ENCODE data around the gene ALOX15. TPM values are rescaled to one million over a fixed set of nuclear protein-coding genes. Genes with fewer than 3 reads are reported as not detected.
"Not testable (repeated sequence)": the region's sequence is repeated elsewhere in the genome, so short reads cannot be mapped to it uniquely, and the experiment has no call there.

Gene ALOX15
- 0.27 TPM for total RNA-seq

GRCh38 chr17:4641297-4642195 lies at the start of gene ALOX15:
ALOX15 (minus strand) TSS chr17:4641678; CDS start chr17:4641651, 27 bp downstream.
- no peak for DNase-seq (ENCODE audit: low read depth in 2 of 3, low spot score in 2 of 3)

- no peak for DNase-seq (ENCODE audit: low read depth in 2 of 3, low spot score in 2 of 3)
Measured at GRCh38 chr17:4690745-4691144, 49.3 kb upstream of the ALOX15 start.

GRCh38 chr17:4689872-4690271 lies 48.4 kb upstream of the ALOX15 start:
- DNase-seq (ENCODE audit: low read depth in 2 of 3, low spot score in 2 of 3): not testable (repeated sequence)

- not testable (repeated sequence) for DNase-seq (ENCODE audit: low read depth in 2 of 3, low spot score in 2 of 3)
Measured at GRCh38 chr17:4683739-4684138, 42.3 kb upstream of the ALOX15 start.

GRCh38 chr17:4679658-4680057 lies 38.2 kb upstream of the ALOX15 start:
- DNase-seq (ENCODE audit: low read depth in 2 of 3, low spot score in 2 of 3): no peak

GRCh38 chr17:4678448-4679026 lies 37.1 kb upstream of the ALOX15 start:
- DNase-seq (ENCODE audit: low read depth in 2 of 3, low spot score in 2 of 3): peak in 2 of 3 donors; percentile 40 to 41

GRCh38 chr17:4676791-4677190 lies 35.3 kb upstream of the ALOX15 start:
- DNase-seq (ENCODE audit: low read depth in 2 of 3, low spot score in 2 of 3): no peak

- no peak for DNase-seq (ENCODE audit: low read depth in 2 of 3, low spot score in 2 of 3)
Measured at GRCh38 chr17:4675791-4676190, 34.3 kb upstream of the ALOX15 start.

GRCh38 chr17:4674685-4674998 lies 33.2 kb upstream of the ALOX15 start:
- no peak for DNase-seq (ENCODE audit: low read depth in 2 of 3, low spot score in 2 of 3)

GRCh38 chr17:4673986-4674684 lies 32.7 kb upstream of the ALOX15 start:
- no peak for DNase-seq (ENCODE audit: low read depth in 2 of 3, low spot score in 2 of 3)

- no peak for DNase-seq (ENCODE audit: low read depth in 2 of 3, low spot score in 2 of 3)
Measured at GRCh38 chr17:4673169-4673568, 31.7 kb upstream of the ALOX15 start.

- no peak for DNase-seq (ENCODE audit: low read depth in 2 of 3, low spot score in 2 of 3)
Measured at GRCh38 chr17:4672751-4673150, 31.3 kb upstream of the ALOX15 start.

GRCh38 chr17:4672055-4672630 lies 30.7 kb upstream of the ALOX15 start:
- DNase-seq (ENCODE audit: low read depth in 2 of 3, low spot score in 2 of 3): no peak

- DNase-seq (ENCODE audit: low read depth in 2 of 3, low spot score in 2 of 3): no peak
Measured at GRCh38 chr17:4667166-4667565, 25.7 kb upstream of the ALOX15 start.

- DNase-seq (ENCODE audit: low read depth in 2 of 3, low spot score in 2 of 3): no peak
Measured at GRCh38 chr17:4666296-4666695, 24.8 kb upstream of the ALOX15 start.

GRCh38 chr17:4665027-4665426 lies 23.5 kb upstream of the ALOX15 start:
- no peak for DNase-seq (ENCODE audit: low read depth in 2 of 3, low spot score in 2 of 3)

GRCh38 chr17:4664230-4664629 lies 22.8 kb upstream of the ALOX15 start:
- no peak for DNase-seq (ENCODE audit: low read depth in 2 of 3, low spot score in 2 of 3)

GRCh38 chr17:4663711-4664110 lies 22.2 kb upstream of the ALOX15 start:
- DNase-seq (ENCODE audit: low read depth in 2 of 3, low spot score in 2 of 3): no peak

GRCh38 chr17:4658478-4659305 lies 17.2 kb upstream of the ALOX15 start:
- peak in 2 of 3 donors; percentile 53 to 57 for DNase-seq (ENCODE audit: low read depth in 2 of 3, low spot score in 2 of 3)

GRCh38 chr17:4657678-4658077 lies 16.2 kb upstream of the ALOX15 start:
- DNase-seq (ENCODE audit: low read depth in 2 of 3, low spot score in 2 of 3): peak in 1 of 3 donors; percentile 35
